Measurements from ENCODE around the gene EPM2AIP1.
"Not testable (repeated sequence)": the region's sequence is repeated elsewhere in the genome, so short reads cannot be mapped to it uniquely, and the experiment has no call there.

Gene EPM2AIP1

DNA sequence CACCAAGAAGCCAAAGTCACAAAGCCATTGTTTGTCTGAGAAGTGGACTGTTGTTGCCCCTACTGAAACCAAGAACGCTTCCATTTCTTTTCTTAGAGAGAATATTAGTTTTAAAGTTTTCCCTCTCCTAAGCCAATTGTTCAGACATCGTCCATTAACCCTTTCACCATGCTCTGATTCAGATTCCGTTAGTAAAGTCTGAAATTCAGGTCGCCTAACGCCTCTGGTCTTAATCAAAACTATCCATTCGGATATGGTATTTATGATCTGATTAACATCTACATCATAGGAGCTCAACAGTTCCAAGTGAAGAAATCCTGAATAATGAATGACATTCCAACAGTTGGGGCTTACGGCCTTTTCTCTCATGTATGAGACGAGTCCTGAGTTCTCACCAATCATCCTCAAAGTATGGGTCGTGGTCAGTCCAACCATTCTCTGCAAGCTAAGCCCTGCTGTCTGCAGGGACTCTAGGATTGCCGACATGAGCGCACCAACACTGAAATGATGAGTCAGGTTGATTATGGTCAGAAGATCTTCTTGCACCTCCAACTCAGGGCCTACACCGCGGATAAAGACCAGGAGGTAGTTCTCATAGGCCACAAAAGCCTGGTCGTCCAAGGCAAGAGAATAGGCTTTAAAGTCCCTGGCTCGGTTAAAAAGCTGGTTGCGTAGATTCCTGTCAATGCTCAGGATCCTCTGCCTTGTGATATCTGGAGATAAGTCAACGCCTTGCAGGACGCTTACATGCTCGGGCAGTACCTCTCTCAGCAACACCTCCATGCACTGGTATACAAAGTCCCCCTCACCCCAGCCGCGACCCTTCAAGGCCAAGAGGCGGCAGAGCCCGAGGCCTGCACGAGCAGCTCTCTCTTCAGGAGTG lies 767 bp downstream of the EPM2AIP1 start:
- no peak for DNase-seq

DNA sequence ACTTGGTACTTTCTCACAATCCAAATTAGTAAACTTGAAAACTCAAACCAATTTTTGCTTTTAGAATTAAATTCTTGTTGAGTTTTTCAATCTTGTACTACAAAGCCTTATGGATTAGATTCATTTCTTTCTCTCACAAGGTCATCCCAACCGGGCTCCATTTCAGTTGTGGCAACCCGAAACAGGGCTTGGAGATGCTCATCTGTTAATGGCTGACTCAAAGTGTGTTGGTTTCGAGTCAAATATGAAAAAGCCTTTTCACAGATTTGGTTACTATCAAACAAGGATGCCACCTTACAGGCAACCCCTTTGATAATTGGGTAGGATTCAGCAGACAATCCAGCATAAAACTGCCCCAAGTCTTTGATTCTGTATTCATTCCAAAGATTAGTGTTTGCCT lies 1.8 kb downstream of the EPM2AIP1 start:
- no peak for DNase-seq

DNA sequence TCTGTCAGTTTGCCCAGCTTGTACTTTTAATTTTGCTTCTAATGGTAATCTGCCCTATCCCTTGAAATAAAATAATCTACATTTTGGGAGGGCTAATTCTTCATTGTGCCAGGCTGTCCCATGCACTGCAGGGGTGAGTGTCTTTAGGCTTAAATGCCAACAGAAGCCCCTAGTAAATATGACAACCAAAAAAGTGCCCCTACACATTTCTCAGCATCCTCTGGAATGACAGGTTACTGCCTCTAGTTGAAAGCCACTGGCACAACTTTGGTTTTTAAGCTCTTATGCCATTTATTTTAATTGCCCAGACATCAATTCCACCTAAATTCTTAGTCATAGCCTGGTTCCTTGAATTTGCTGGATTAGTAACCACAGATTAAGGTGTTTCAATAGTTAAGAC lies 3.4 kb downstream of the EPM2AIP1 start:
- no peak for DNase-seq

DNA sequence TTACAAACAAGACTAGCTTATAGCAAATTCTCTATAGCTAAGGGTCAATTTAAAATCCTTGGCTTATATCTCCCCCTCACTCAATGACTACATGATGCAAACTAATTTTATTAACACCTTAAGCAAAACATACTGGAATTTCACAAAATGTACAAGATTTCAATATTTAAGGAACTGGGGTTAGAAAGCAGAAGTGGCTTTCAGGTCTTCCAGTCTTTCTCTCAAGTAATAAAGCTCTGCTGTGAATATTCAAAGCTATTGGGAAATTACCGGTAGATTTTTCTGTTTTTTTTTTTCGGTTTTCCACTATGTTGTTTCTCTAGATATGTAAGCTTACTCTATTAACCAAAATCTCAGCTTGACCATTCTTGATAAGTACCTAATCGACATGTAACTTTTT lies 3.9 kb downstream of the EPM2AIP1 start:
- DNase-seq = no peak

DNA sequence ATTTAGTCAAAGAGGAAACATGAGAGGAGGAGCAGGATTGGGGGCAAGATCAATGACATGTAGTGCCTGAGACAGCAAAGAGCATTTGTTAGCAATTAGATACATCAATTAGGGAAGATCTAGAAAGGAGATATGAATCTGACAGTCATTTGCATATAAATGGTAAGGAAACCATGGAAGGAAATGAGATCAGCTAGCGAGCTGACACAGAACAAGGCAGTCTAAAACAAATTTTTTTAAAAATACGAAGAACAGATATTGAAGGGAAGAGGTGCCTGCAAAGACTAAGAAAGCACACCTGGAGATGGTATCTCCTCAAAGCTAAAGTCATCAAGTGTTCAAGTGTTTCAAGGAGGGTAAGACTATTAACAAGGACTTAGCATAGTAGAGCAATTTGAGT lies 4.6 kb downstream of the EPM2AIP1 start:
- no peak for DNase-seq

DNA sequence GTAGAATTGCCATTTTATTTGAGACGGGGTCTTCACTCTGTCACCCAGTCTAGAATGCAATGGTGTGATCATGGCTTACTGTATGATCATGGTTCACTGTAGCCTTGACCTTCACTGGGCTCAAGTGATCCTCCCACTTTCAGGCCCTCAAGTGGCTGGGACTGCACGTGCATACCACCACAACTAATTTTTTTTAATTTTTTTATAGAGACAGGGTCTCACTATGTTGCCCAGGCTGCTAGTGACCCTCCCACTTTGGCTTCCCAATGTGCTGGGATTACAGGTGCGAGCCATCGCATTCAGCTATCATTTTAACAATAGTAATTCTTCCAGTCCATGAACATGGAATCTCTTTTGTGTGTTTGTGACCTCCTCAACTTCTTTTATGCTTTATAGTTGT lies 11.9 kb downstream of the EPM2AIP1 start:
- DNase-seq = no peak

DNA sequence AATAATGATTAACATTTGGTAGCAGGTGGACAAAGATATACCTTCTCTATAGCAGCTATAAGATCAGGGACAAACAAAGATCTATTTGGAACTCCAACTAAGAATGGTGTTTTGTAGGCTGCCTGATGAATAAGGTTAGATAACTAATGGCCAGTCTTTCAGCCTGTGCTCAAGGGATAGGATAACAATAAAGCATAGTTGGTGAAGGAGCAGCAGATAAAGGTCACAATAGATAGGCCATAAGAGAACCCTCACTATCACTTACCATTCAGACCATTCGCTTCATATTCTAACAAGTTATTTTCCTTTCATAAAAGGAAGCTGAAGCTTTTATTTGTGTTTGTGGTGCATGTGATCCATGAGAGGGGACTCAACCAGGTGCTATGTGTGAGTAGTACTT lies 19.8 kb downstream of the EPM2AIP1 start:
- no peak for DNase-seq

DNA sequence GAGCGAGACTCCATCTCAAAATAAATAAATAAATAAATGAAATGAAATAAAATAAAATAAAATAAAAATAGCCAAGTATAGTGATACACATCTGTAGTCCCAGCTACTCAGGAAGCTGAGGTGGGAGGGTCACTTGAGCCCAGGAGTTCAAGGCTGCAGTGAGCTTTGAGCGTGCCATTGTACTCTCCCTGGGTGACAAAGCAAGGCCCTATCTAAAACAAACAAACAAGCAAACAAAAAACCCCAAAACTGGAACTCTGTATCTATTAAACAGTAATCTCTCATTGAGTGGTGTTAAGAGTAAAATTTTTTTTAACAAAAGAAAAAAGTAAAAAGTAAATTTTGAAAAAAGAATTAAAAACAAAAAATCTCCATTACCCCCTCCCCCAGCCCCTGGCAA lies 20.8 kb downstream of the EPM2AIP1 start:
- DNase-seq = no peak

DNA sequence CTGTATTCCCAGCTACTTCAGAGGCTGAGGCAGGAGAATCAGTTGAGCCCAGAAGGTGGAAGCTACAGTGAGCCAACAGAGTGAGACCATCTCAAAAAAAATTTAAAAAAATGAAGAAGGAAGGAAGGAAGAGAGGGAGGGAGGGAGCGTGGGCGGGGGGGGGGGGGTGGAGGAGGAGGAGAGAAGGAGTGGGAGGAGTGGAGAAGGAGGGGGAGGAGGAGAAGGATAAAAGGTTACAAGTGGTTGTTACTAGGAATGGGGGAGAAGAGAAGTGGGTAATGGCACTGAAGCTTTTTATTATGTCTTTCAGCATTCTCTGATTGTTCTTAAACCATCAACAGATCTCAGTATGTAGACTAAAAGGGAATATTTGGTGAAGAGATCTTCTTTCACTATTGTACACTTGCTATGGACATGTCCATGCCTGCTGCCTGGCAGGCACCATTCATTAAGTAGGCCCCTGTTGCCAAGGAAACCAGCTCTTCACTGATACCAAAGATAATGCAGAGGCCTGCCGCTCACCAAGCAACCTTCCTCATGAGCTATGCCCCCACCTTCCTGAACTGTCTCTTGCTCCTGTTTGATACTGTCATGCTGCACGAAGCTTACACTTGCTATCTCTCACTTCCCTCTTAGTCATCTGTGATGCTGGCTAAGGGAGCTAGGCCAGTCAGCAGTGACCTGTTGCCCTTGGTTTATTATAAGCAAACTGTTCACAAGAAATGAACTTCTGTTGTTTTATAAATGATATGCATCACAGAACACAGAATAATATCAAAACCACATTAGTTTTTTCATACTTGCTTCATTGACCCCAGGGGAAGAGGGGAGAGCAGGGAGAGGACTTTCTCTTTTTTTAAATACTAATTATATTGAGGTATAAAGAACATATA lies 23.1 kb downstream of the EPM2AIP1 start:
- DNase-seq = peak; percentile 94

DNA sequence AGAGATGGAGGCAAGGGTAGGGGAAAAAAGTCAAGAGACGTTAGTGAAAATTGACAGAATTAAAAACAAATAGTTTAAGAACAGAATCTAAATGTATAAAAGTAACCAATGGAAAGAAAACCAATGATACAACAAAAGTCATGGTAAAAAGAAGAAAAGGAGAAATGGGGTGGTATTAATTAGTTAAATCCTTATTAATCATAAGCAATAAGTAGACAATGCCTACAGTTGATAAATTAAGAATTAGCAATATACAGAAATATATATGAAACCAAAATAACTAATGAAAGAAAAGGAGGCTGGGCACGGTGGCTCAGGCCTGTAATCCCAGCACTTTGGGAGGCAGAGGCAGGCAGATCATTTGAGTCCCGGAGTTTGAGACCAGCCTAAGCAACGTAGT lies 23.8 kb downstream of the EPM2AIP1 start:
- no peak for DNase-seq

DNA sequence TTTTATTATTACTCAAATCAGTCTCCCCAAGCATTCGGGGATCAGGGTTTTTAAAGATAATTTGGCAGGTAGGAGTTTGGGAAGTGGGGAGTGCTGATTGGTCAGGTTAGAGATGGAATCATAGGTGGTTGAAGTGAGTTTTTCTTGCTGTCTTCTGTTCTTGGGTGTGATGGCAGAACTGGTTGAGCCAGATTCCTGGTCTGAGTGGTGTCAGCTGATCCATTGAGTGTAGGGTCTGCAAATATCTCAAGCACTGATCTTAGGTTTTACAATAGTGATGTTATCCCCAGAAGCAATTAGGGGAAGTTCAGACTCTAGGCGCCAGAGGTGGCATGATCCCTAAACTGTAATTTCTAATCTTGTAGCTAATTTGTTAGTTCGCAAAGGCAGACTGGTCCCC lies 27.5 kb downstream of the EPM2AIP1 start:
- DNase-seq = peak; percentile 62

DNA sequence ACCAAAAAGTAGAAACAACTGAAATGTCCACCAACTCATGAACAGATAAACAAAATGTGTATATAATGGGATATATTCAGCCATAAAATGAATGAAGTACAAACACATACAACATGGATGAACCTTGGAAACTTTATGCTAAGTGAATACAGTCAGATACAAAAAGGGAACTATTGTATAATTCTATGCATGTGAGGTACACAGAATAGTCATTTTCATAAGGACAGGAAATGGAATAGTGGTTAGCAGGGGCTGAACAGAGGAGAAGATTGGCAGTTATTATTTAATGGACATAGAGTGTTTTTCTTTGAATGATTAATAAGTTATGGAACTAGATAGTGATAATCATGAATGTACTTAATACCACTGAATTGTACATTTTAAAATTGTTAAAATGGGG lies 28.1 kb downstream of the EPM2AIP1 start:
- no peak for DNase-seq

DNA sequence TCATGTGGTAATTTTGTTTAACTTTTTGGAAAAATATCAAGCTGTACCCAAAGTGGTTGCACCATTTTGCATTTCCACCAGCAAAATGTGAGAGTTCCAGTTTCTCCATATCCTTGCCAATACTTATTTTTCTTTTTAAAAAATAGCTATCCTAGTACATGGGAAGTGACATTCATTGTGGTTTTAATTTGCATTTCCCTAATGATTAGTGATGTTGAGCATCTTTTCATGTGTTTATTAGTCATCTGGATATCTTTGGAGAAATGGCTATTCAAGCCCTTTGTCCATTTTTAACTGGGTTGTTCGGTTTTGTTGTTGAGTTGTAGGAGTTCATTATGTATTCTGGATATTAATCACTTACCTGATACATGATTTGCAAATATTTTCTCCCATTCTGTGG lies 28.6 kb downstream of the EPM2AIP1 start:
- DNase-seq = no peak

DNA sequence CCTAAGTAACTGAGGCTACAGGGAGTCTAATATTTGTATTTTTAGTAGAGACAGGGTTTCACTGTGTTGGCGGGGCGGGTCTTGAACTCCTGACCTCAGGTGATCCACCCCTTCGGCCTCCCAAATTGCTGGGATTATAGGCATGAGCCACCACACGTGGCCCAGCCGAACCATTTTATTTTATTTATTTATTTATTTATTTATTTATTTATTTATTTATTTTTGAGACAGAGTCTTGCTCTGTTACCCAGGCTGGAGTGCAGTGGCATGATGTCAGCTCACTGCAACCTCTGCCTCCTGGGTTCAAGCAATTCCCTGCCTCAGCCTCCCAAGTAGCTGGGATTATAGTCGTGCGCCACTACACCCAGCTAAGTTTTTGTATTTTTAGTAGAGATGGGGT lies 29.9 kb downstream of the EPM2AIP1 start:
- DNase-seq = not testable (repeated sequence)

DNA sequence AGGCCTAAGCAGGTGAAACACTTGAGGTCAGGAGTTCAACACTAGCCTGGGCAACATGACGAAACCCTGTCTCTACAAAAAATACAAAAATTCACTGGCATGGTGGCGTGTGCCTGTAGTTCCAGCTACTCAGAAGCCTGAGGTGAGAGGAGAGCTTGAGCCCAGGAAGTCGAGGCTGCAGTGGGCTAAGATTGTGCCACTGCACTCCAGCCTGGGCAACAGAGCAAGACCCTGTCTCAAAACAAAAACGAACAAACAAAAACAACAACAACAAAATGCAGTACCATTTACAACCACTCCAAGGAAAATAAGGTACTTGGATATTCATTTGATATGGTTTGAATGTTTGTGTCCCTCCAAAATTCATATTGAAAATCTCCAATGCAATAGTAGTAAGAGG lies 32.4 kb downstream of the EPM2AIP1 start:
- DNase-seq = no peak

DNA sequence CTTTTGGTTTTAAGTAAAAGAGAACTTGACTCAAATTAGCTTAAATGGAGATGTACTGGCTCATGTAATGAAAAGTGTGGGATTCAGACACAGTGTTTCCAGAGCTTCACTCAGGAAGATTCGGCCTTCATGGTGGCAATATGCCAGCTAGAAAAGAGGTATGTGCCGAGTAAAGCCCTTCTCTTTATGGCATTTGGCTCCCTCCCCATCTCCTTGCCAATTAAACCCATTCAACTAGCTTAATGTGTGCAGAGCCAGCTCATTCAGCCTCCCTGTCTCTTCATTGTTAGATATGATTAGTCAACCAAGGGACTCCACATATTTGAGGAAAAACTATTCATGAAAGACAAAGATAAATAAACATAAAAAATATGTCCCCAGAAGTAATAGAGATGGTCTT lies 33.1 kb downstream of the EPM2AIP1 start:
- DNase-seq = peak; percentile 96

DNA sequence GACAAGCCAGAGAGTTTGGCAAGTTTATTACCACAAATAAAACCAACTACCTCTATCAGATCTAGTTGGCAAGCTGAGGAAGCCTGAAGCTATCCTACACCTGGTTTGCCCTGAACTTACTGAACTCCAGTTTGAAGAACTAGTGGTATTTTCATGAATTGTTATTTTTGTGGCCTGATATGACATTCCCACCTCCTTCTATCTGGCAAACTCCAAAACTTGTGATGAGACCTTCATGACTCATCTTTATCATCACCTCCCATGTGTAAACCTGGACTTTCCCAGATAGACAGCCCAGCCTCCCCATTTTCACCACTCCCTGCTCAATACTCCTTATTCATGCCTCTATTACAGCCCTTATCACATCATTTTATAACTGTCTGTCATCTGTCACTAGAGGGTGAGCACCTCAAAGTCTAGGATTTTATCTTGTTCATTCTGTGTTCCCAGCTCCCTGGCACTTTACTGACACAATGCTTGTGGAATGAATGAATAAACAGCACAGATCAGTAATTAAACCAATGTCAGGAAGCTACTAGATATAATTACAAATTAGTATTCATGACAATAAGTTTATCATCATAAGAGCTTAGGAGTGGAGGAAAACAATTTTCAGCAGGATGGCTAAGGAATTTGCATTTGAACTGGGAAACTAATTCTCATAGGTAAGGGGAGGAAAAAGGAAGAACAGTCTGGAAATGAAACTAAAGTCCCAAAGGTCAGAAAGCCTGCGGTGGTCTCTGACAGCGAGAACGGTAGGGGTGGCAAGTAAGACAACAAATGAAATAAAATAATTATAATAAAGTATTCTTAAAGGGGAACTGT lies 34.9 kb downstream of the EPM2AIP1 start:
- DNase-seq = no peak

DNA sequence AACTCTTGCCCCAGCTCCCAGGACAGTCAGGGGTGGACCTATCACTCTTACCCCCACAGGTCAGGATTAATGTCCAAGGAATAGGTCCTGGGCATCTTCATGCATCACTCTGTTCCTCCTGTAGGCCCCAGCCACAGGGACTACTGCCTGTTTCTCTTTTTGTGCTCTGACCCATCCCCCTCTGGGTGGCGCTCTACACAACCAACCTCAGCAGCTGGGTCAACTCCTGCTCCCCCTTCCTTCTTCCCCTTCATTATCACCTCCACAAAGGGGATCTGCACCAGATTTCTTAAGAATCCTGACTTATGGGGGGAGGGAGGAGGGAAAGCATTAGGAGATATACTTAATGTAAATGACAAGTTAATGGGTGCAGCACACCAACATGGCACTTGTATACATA lies 35.9 kb downstream of the EPM2AIP1 start:
- DNase-seq = no peak

DNA sequence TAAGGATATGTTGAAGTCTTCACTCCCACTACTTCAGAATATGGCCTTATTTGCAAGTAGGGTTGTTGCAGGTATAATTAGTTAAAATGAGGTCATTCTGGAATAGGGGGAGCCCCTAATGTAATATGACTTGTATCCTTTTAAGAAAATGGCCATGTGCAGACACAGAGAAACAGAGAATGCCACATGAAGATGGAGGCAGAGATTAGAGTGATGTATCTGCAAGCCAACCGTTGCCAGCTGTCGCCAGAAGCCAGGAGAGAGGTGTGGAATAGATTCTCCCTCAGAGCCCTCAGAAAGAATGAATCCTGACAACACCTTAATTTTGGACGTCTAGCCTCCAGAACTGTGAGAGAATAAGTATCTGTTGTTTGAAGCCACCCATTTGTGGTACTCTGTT lies 36.8 kb downstream of the EPM2AIP1 start:
- DNase-seq = no peak

DNA sequence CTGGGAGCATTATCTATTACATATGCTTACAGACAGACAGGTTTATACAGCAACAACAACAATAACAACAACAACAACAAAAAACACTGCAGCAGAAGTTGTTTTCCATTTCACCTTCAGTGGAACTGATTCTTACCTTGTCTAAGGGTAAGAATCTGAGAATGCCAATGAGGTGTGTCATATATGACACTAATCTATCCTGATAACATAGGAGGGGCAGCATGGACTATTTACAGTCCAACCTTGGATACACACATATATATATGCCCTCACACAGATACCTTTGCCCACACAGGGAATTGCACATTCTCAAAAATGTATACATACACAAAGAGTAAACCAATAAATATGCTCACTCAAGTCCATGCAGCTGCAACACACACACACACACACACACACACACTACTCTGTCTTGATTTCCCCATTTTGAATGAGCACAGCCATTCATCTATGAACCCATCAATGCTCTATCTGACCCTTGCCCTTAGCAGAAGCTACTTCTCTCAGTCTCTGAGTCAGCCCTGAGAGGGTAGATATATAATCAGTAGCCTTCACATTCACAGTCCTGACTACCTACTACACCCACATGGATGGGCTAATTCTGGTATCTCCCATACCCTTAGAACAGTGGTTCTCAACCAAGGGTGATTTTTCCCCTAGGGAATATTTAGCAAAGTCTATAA lies 38.3 kb downstream of the EPM2AIP1 start:
- DNase-seq = no peak

DNA sequence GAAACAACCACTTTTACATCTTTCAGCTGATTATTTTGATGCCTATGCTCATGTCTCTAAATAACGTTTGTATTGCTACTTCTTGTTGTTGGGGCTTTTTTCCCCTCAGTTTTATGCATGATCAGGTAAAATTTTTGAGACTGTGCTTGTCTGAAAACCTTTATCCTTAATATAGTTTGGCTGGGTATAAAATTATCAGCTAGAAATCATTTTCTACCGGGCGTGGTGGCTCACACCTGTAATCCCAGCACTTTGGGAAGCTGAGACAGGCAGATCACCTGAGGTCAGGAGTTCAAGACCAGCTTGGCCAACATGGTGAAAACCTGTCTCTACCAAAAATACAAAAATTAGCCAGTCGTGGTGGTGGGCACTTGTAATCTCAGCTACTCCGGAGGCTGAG lies 45.1 kb downstream of the EPM2AIP1 start:
- not testable (repeated sequence) for DNase-seq

DNA sequence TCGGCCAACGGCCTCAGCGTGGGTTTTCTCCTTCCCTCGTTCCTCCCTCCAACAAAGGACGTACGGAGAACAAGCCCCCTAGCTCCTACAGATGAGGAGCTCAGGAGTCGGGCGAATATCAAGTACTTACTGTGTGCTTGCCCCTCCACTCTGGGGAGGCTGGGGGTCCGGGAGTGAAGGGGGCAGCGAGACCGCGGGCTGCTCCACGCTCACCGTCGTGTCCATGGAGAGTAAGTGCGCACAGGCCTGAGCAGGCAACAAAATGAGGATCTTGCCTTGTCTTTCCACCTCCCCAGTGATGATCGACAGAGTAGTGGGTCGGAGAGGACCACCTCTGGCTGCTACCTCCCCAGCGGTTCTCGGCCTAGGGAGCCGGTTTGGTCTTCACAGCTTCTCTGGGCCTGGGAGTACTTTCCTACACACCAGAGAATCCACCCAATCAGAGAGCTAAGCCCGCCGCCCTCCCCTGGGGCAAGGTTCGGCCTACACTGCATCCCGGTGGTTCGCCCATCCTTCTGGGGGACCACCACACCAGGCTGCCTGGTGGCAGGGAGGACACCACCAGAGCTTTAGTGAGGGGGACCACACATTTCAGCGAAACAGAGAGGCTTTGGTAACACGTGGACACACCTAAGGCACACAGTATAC lies 47.5 kb downstream of the EPM2AIP1 start:
- no peak for DNase-seq
